ENCODE measurements around the gene ATAT1.

ATAT1 gene

GRCh38 chr6:30678964-30679726 lies 52.5 kb downstream of the ATAT1 start:
- Histone ChIP-seq H3K23ac (ENCODE audit: low read length in 2 of 2) (no peak overlapping the region), H2BK15ac (ENCODE audit: low read depth, poor library complexity, severe bottlenecking) (no peak overlapping the region), H2BK120ac (ENCODE audit: low read depth, low read length) (no peak overlapping the region), H4K8ac (ENCODE audit: low read length) (no peak overlapping the region), H3K36me3 (ENCODE audit: control insufficient read depth in 1 of 2, insufficient read depth in 2 of 2, low read depth in 1 of 2, low read length in 2 of 2) (peaks cover 51 to 53% of the 10 kb centered on the region in 2 experiments), H3K9me3 (ENCODE audit: control insufficient read depth, low read length) (no peaks in the 10 kb centered on the region), H3K4me2 (ENCODE audit: low read length, poor library complexity, severe bottlenecking) (peak overlapping the region; percentile 61), H3K27me3 (ENCODE audit: control insufficient read depth in 1 of 2, insufficient read depth in 1 of 2, low read length in 2 of 2) (no peaks in the 10 kb centered on the region), H3K18ac (ENCODE audit: low read depth in 1 of 2, low read length in 2 of 2) (no peak overlapping the region), H2BK5ac (ENCODE audit: low read depth, low read length, poor library complexity, severe bottlenecking) (no peak overlapping the region), H2BK12ac (ENCODE audit: low read length in 2 of 2) (no peak overlapping the region), H2AFZ (ENCODE audit: low read depth, low read length) (no peak overlapping the region), H3K4me3 (ENCODE audit: insufficient read depth in 1 of 2, low read depth in 1 of 2, low read length in 2 of 2) (peak overlapping the region; percentile 14 to 70), H3K4me1 (ENCODE audit: control insufficient read depth, insufficient read depth, low read depth, low read length) (peaks cover 21% of the 10 kb centered on the region), H3K27ac (ENCODE audit: low read length, poor library complexity, severe bottlenecking) (peak overlapping the region; percentile 54), H3K79me1 (replicated peaks; ENCODE audit: low read length, poor library complexity, severe bottlenecking) (peaks cover 3% of the 10 kb centered on the region), H4K91ac (ENCODE audit: low read length) (no peak overlapping the region), H3K9ac (ENCODE audit: low read length) (peak overlapping the region; percentile 83), H3K14ac (ENCODE audit: low read length in 2 of 2) (no peak overlapping the region), H2AK5ac (ENCODE audit: low read length, severe bottlenecking) (no peak overlapping the region), H3K4ac (ENCODE audit: low read depth in 1 of 2, low read length in 2 of 2) (no peak overlapping the region)
- WGBS = 16% methylated on average over 25 of the region's 31 CpGs
- peak; percentile 81 for DNase-seq

GRCh38 chr6:30679765-30680535 lies 53.3 kb downstream of the ATAT1 start:
- no peak overlapping the region for H2AFZ ChIP-seq (ENCODE audit: low read depth, low read length)
- no peak overlapping the region for H2BK5ac ChIP-seq (ENCODE audit: low read depth, low read length, poor library complexity, severe bottlenecking)
- DNase-seq = no peak
- H3K18ac ChIP-seq (ENCODE audit: low read depth in 1 of 2, low read length in 2 of 2) = no peak overlapping the region
- no peak overlapping the region for H2BK12ac ChIP-seq (ENCODE audit: low read length in 2 of 2)
- peak overlapping the region; percentile 83 for H3K9ac ChIP-seq (ENCODE audit: low read length)
- H2BK15ac ChIP-seq (ENCODE audit: low read depth, poor library complexity, severe bottlenecking) = peak overlapping the region; percentile 8
- peaks cover 3% of the 10 kb centered on the region for H3K79me1 ChIP-seq (replicated peaks; ENCODE audit: low read length, poor library complexity, severe bottlenecking)
- peaks cover 56% of the 10 kb centered on the region in 2 experiments for H3K36me3 ChIP-seq (ENCODE audit: control insufficient read depth in 1 of 2, insufficient read depth in 2 of 2, low read depth in 1 of 2, low read length in 2 of 2)
- H4K8ac ChIP-seq (ENCODE audit: low read length) = no peak overlapping the region
- no peak overlapping the region for H3K23ac ChIP-seq (ENCODE audit: low read length in 2 of 2)
- H3K27me3 ChIP-seq (ENCODE audit: control insufficient read depth in 1 of 2, insufficient read depth in 1 of 2, low read length in 2 of 2) = no peaks in the 10 kb centered on the region
- peaks cover 21% of the 10 kb centered on the region for H3K4me1 ChIP-seq (ENCODE audit: control insufficient read depth, insufficient read depth, low read depth, low read length)
- H2AK5ac ChIP-seq (ENCODE audit: low read length, severe bottlenecking) = no peak overlapping the region
- 74% methylated on average over 5 of the region's 7 CpGs for WGBS
- no peak overlapping the region for H3K14ac ChIP-seq (ENCODE audit: low read length in 2 of 2)
- no peak overlapping the region for H3K4ac ChIP-seq (ENCODE audit: low read depth in 1 of 2, low read length in 2 of 2)
- H3K4me2 ChIP-seq (ENCODE audit: low read length, poor library complexity, severe bottlenecking) = peak overlapping the region; percentile 61
- no peak overlapping the region for H4K91ac ChIP-seq (ENCODE audit: low read length)
- H3K9me3 ChIP-seq (ENCODE audit: control insufficient read depth, low read length) = no peaks in the 10 kb centered on the region
- peak overlapping the region in 1 of 2 experiments; percentile 70 for H3K4me3 ChIP-seq (ENCODE audit: insufficient read depth in 1 of 2, low read depth in 1 of 2, low read length in 2 of 2)
- H3K27ac ChIP-seq (ENCODE audit: low read length, poor library complexity, severe bottlenecking) = peak overlapping the region; percentile 54
- no peak overlapping the region for H2BK120ac ChIP-seq (ENCODE audit: low read depth, low read length)

GRCh38 chr6:30681766-30682142 lies 55.1 kb downstream of the ATAT1 start:
- H2BK5ac ChIP-seq (ENCODE audit: low read depth, low read length, poor library complexity, severe bottlenecking) = no peak overlapping the region
- no peak overlapping the region for H2AK5ac ChIP-seq (ENCODE audit: low read length, severe bottlenecking)
- H3K36me3 ChIP-seq (ENCODE audit: control insufficient read depth in 1 of 2, insufficient read depth in 2 of 2, low read depth in 1 of 2, low read length in 2 of 2) = peaks cover 49 to 52% of the 10 kb centered on the region in 2 experiments
- H3K4me2 ChIP-seq (ENCODE audit: low read length, poor library complexity, severe bottlenecking) = peak overlapping the region; percentile 91
- peak overlapping the region in 1 of 2 experiments; percentile 93 for H3K4me3 ChIP-seq (ENCODE audit: insufficient read depth in 1 of 2, low read depth in 1 of 2, low read length in 2 of 2)
- no peak overlapping the region for H4K91ac ChIP-seq (ENCODE audit: low read length)
- no peak overlapping the region for H4K8ac ChIP-seq (ENCODE audit: low read length)
- no peak overlapping the region for H3K14ac ChIP-seq (ENCODE audit: low read length in 2 of 2)
- no peak overlapping the region for H2BK15ac ChIP-seq (ENCODE audit: low read depth, poor library complexity, severe bottlenecking)
- H2BK12ac ChIP-seq (ENCODE audit: low read length in 2 of 2) = no peak overlapping the region
- H3K9ac ChIP-seq (ENCODE audit: low read length) = peak overlapping the region; percentile 95
- H3K18ac ChIP-seq (ENCODE audit: low read depth in 1 of 2, low read length in 2 of 2) = peak overlapping the region in 1 of 2 experiments; percentile 42
- H3K4ac ChIP-seq (ENCODE audit: low read depth in 1 of 2, low read length in 2 of 2) = no peak overlapping the region
- 37% methylated on average over 4 of the region's 4 CpGs for WGBS
- no peaks in the 10 kb centered on the region for H3K9me3 ChIP-seq (ENCODE audit: control insufficient read depth, low read length)
- peak overlapping the region; percentile 98 for H3K27ac ChIP-seq (ENCODE audit: low read length, poor library complexity, severe bottlenecking)
- H3K79me1 ChIP-seq (replicated peaks; ENCODE audit: low read length, poor library complexity, severe bottlenecking) = no peaks in the 10 kb centered on the region
- H3K27me3 ChIP-seq (ENCODE audit: control insufficient read depth in 1 of 2, insufficient read depth in 1 of 2, low read length in 2 of 2) = no peaks in the 10 kb centered on the region
- H3K4me1 ChIP-seq (ENCODE audit: control insufficient read depth, insufficient read depth, low read depth, low read length) = peaks cover 23% of the 10 kb centered on the region
- H2BK120ac ChIP-seq (ENCODE audit: low read depth, low read length) = no peak overlapping the region
- no peak overlapping the region for H2AFZ ChIP-seq (ENCODE audit: low read depth, low read length)
- no peak overlapping the region for H3K23ac ChIP-seq (ENCODE audit: low read length in 2 of 2)
- DNase-seq = no peak

Data from mesenchymal stem cell (in vitro differentiated cells and primary cell).